HUES64 (cell line): Measurements from ENCODE around the gene DBF4.
"Not testable (repeated sequence)": the region's sequence is repeated elsewhere in the genome, so short reads cannot be mapped to it uniquely, and the experiment has no call there.

ENCODE experiments used
- H3K27ac ChIP-seq: 2 replicates; pipeline ENCODE4 v1.7.0; 2013; ENCODE audit warnings: low read depth, low read length, inconsistent platforms
- H3K27me3 ChIP-seq: 2 replicates; pipeline ENCODE4 v1.6.1; 2013; ENCODE audit warnings: mild to moderate bottlenecking, low read length; ENCODE audit not compliant: insufficient read depth
- H3K36me3 ChIP-seq: 2 replicates; pipeline ENCODE4 v1.6.1; 2013; ENCODE audit warnings: mild to moderate bottlenecking, low read length; ENCODE audit not compliant: insufficient read depth
- H3K4me1 ChIP-seq: 2 replicates; pipeline ENCODE4 v1.6.1; 2013; ENCODE audit warnings: mild to moderate bottlenecking, low read length, moderate library complexity; ENCODE audit not compliant: insufficient read depth
- H3K4me3 ChIP-seq: 2 replicates; pipeline ENCODE4 v1.5.1; 2013; ENCODE audit warnings: mild to moderate bottlenecking, low read length, moderate library complexity
- H3K9ac ChIP-seq: 2 replicates; pipeline ENCODE4 v1.6.1; 2013; ENCODE audit warnings: mild to moderate bottlenecking, low read depth, low read length
- H3K9me3 ChIP-seq: 2 replicates; pipeline ENCODE4 v1.6.1; 2013; ENCODE audit warnings: low read depth, low read length; ENCODE audit not compliant: insufficient read depth
- WGBS: fragments of 150-250, 120-280 bp; methylation state at CpG from one replicate; pipeline ENCODE4 v1.1.7; 2013; ENCODE audit warnings: missing lambda C conversion rate; 5-methylcytosine and 5-hydroxymethylcytosine counted together

The DBF4 gene

GRCh38 chr7:87866533-87866932 is 9.8 kb upstream of the DBF4 start:
- Histone ChIP-seq H3K36me3 (peaks cover 36% of the 10 kb centered on the region), H3K9me3 (peaks cover 28% of the 10 kb centered on the region)
- H3K4me1 ChIP-seq, H3K27me3 ChIP-seq, H3K27ac ChIP-seq, H3K4me3 ChIP-seq, H3K9ac ChIP-seq: not testable (repeated sequence)
- WGBS, result 97% methylated on average over 6 of the region's 6 CpGs

- Histone ChIP-seq H3K4me3 (no peak overlapping the region), H3K27me3 (no peaks in the 10 kb centered on the region), H3K27ac (no peak overlapping the region), H3K9ac (no peak overlapping the region), H3K36me3 (peaks cover 40% of the 10 kb centered on the region), H3K9me3 (peaks cover 35% of the 10 kb centered on the region), H3K4me1 (peaks cover 9% of the 10 kb centered on the region)
- 98% methylated on average over 4 of the region's 4 CpGs for WGBS
Observed at GRCh38 chr7:87870471-87870870, 5.8 kb upstream of the DBF4 start.

GRCh38 chr7:87872346-87872745 is 3.9 kb upstream of the DBF4 start:
- peaks cover 26% of the 10 kb centered on the region for H3K9me3 ChIP-seq
- peaks cover 9% of the 10 kb centered on the region for H3K4me1 ChIP-seq
- H3K27ac ChIP-seq, result no peak overlapping the region
- peaks cover 29% of the 10 kb centered on the region for H3K36me3 ChIP-seq
- no peaks in the 10 kb centered on the region for H3K27me3 ChIP-seq
- H3K4me3 ChIP-seq, result no peak overlapping the region
- no peak overlapping the region for H3K9ac ChIP-seq
- WGBS, result 92% methylated on average over 5 of the region's 5 CpGs

- WGBS, result 96% methylated on average over 10 of the region's 10 CpGs
- peaks cover 16% of the 10 kb centered on the region for H3K4me1 ChIP-seq
- not testable (repeated sequence) for H3K4me3 ChIP-seq, H3K27ac ChIP-seq, H3K27me3 ChIP-seq, H3K9ac ChIP-seq
- peaks cover 26% of the 10 kb centered on the region for H3K9me3 ChIP-seq
- peaks cover 25% of the 10 kb centered on the region for H3K36me3 ChIP-seq
Observed at GRCh38 chr7:87873328-87873727, 3.0 kb upstream of the DBF4 start.

GRCh38 chr7:87874066-87874465 is 2.2 kb upstream of the DBF4 start:
- Histone ChIP-seq H3K9me3 (peaks cover 26% of the 10 kb centered on the region), H3K4me1 (peaks cover 21% of the 10 kb centered on the region), H3K27ac (no peak overlapping the region), H3K27me3 (no peaks in the 10 kb centered on the region), H3K36me3 (peaks cover 32% of the 10 kb centered on the region), H3K9ac (no peak overlapping the region), H3K4me3 (peak overlapping the region; percentile 95; the same call in 1 of the 2 replicates)
- WGBS, result 91% methylated on average over 4 of the region's 4 CpGs

- Histone ChIP-seq H3K9ac (peak overlapping the region; percentile 98), H3K4me3 (peak overlapping the region; percentile 95), H3K4me1 (peaks cover 21% of the 10 kb centered on the region), H3K27me3 (no peaks in the 10 kb centered on the region), H3K27ac (peak overlapping the region; percentile 97), H3K9me3 (peaks cover 18% of the 10 kb centered on the region), H3K36me3 (peaks cover 39% of the 10 kb centered on the region)
- WGBS, result 5% methylated on average over 35 of the region's 35 CpGs
Observed at GRCh38 chr7:87875151-87876039, 898 bp upstream of the DBF4 start.

- H3K27me3 ChIP-seq, result no peaks in the 10 kb centered on the region
- H3K27ac ChIP-seq, result peak overlapping the region; percentile 97
- H3K4me3 ChIP-seq, result peak overlapping the region; percentile 95
- under 1% methylated on average over 27 of the region's 27 CpGs for WGBS
- peak overlapping the region; percentile 98 for H3K9ac ChIP-seq
- H3K36me3 ChIP-seq, result peaks cover 39% of the 10 kb centered on the region
- peaks cover 4% of the 10 kb centered on the region; the same call in 1 of the 2 replicates for H3K9me3 ChIP-seq
- H3K4me1 ChIP-seq, result peaks cover 21% of the 10 kb centered on the region
Observed at GRCh38 chr7:87876869-87877234, 559 bp downstream of the DBF4 start.

- peak overlapping the region; percentile 98 for H3K9ac ChIP-seq
- no peaks in the 10 kb centered on the region for H3K9me3 ChIP-seq
- H3K4me3 ChIP-seq, result peak overlapping the region; percentile 95
- H3K27ac ChIP-seq, result peak overlapping the region; percentile 97
- 4% methylated on average over 9 of the region's 10 CpGs for WGBS
- no peaks in the 10 kb centered on the region for H3K27me3 ChIP-seq
- H3K36me3 ChIP-seq, result peaks cover 42% of the 10 kb centered on the region
- peaks cover 21% of the 10 kb centered on the region for H3K4me1 ChIP-seq
Observed at GRCh38 chr7:87877366-87878040, 1.2 kb downstream of the DBF4 start.

GRCh38 chr7:87878208-87878735 is 2.0 kb downstream of the DBF4 start:
- H3K27me3 ChIP-seq, result no peaks in the 10 kb centered on the region
- peak overlapping the region; percentile 95 for H3K4me3 ChIP-seq
- peaks cover 50% of the 10 kb centered on the region for H3K36me3 ChIP-seq
- no peaks in the 10 kb centered on the region for H3K9me3 ChIP-seq
- H3K9ac ChIP-seq, result peak overlapping the region; percentile 98; the same call in 1 of the 2 replicates
- WGBS, result 87% methylated on average over 2 of the region's 3 CpGs
- H3K4me1 ChIP-seq, result peaks cover 21% of the 10 kb centered on the region
- H3K27ac ChIP-seq, result no peak overlapping the region

- Histone ChIP-seq H3K9ac (no peak overlapping the region), H3K27me3 (no peaks in the 10 kb centered on the region), H3K4me1 (peaks cover 11% of the 10 kb centered on the region), H3K4me3 (no peak overlapping the region), H3K9me3 (no peaks in the 10 kb centered on the region), H3K27ac (no peak overlapping the region), H3K36me3 (peaks cover 91% of the 10 kb centered on the region)
- 97% methylated on average over 3 of the region's 4 CpGs for WGBS
Observed at GRCh38 chr7:87882151-87882937, 6.1 kb downstream of the DBF4 start.
